ENCODE measurements around the gene WNT6. TPM values are rescaled to one million over a fixed set of nuclear protein-coding genes. Genes with fewer than 3 reads are reported as not detected.

WNT6 gene
- total RNA-seq (2013; cell fraction: nucleolus; rRNA removed), result not detected in 2 replicates
- total RNA-seq (2014; rRNA removed), result 0.11 TPM in 1 of 2 replicates, not detected in the other
- not detected in 2 replicates for total RNA-seq (2014; rRNA removed; fragmentation: Illumina TruSeq; extraction: Trizol)
- total RNA-seq (2021), result 0.44 TPM in 1 of 2 replicates, not detected in the other
- not detected for polyA plus RNA-seq (2011; ENCODE audit: low read depth)
- 0.06 and 0.15 TPM in 2 replicates for polyA plus RNA-seq (2011; rRNA removed)
- 0.40 and 0.72 TPM in 2 replicates for polyA plus RNA-seq (2011; cell fraction: cytosol; rRNA removed)
- 1.4 and 1.7 TPM in 2 replicates for polyA plus RNA-seq (2011; cell fraction: nucleus; rRNA removed)
- polyA plus RNA-seq (2012), result 0.10 TPM in 1 of 2 replicates, not detected in the other
- not detected in 2 replicates for polyA plus RNA-seq (2014; fragmentation: Illumina TruSeq; extraction: Trizol)
- not detected for polyA plus RNA-seq (2014; fragmentation: Nextera tagmentation; extraction: Ambion mirVana)
- polyA plus RNA-seq (2014; rRNA removed), result 0.22 TPM in 1 of 2 replicates, not detected in the other
- under 1 TPM in 1 of 2 experiments, not detected in 1; 0.29 TPM for polyA plus RNA-seq (2016; fragmentation: Nextera tagmentation; extraction: Ambion mirVana)
- not detected in 2 replicates for polyA minus RNA-seq (2011; rRNA and poly(A)+ RNA removed)
- polyA minus RNA-seq (2011; cell fraction: cytosol; rRNA and poly(A)+ RNA removed), result 0.52 and 0.67 TPM in 2 replicates
- 0.48 and 0.77 TPM in 2 replicates for polyA minus RNA-seq (2011; cell fraction: nucleus; rRNA and poly(A)+ RNA removed)
- not detected for Bru-seq, nascent RNA
- not detected for BruChase-seq, experiment 1, labeled RNA remaining after a 6-hour chase
- BruChase-seq, experiment 2, labeled RNA remaining after a 2-hour chase, result percentile 15 among the genes with signal in this experiment
- long read RNA-seq, experiment 1, result 0 reads
- long read RNA-seq, experiment 2, result 0 reads

DNA sequence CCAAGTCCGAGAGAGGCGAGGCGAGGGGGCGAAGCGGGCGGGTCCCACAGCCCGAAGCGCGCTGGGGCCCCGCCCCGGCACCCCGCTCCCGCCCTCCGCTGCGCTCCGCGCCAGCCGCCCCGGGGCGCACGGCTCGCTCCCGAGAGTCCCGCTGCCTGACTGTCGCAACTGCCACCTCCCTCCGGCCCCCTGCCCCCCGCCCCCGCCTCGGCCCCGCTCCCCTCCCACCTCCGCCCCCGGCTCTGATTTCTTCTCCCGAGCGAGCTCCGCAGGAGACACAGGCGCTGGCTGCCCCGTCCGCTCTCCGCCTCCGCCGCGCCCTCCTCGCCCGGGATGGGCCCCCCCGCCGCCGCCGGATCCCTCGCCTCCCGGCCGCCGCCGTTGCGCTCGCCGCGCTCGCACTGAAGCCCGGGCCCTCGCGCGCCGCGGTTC lies at the start of gene WNT6:
WNT6 (plus strand) TSS at position 250 of the 432 bp plus-strand sequence. CDS start 233 bp downstream, outside the sequence.
- no TSS peak for BruUV-seq (replicated peaks)
- in situ Hi-C loops (cut with MboI) (no loop called here), intact Hi-C loops (cut with micrococcal nuclease; ENCODE audit: unreplicated experiment) (no loop called here)
- H3K27ac ChIP-seq (ENCODE audit: control insufficient read depth, insufficient read depth), result no peak within 1 kb of the TSS
- H3K36me3 ChIP-seq (ENCODE audit: control insufficient read depth in 2 of 2, insufficient read depth in 2 of 2, low read length in 1 of 2), result no peaks in the 10 kb centered on the region
- no peak within 1 kb of the TSS for H3K9ac ChIP-seq (ENCODE audit: control insufficient read depth, insufficient read depth, low read length)
- ChIA-PET POLR2A (no interaction called here), CTCF (interaction anchor here (0.7 kb wide), 1 partner anchor 134 kb away, joined by 3 read pairs; no protein-coding TSS in a partner anchor), SMC1A (ENCODE audit: uncharacterized antibody, unreplicated experiment) (no interaction called here), RAD21 (ENCODE audit: unreplicated experiment) (no interaction called here)
- FAIRE-seq (no peak), DNase-seq (ENCODE audit: low read depth, low spot score) (no peak), ATAC-seq (no peak)
- 0 out of 2 replicates have a peak within 1 kb of the TSS, but pooled peaks have one; percentile 9 for H3K4me2 ChIP-seq (ENCODE audit: control insufficient read depth, insufficient read depth)
- H3K4me3 ChIP-seq, result no peak within 1 kb of the TSS
- no peaks in the 10 kb centered on the region for H3K4me1 ChIP-seq (ENCODE audit: control insufficient read depth, insufficient read depth, low read length)
- no CpG with 5 or more reads among the region's 64 CpGs for WGBS (ENCODE audit: insufficient coverage, insufficient replicate concordance, low lambda C conversion rate, missing lambda C conversion rate)
- H3K9me3 ChIP-seq (replicated peaks; ENCODE audit: control insufficient read depth, insufficient read depth, low read length), result no peaks in the 10 kb centered on the region
- H4K20me1 ChIP-seq (ENCODE audit: control insufficient read depth, insufficient read depth), result no peaks in the 10 kb centered on the region
- H3K79me2 ChIP-seq (ENCODE audit: control insufficient read depth, insufficient read depth, low read length), result no peaks in the 10 kb centered on the region
- H3K27me3 ChIP-seq (replicated peaks in 1 of 2; ENCODE audit: control insufficient read depth in 2 of 2, insufficient read depth in 2 of 2, low read length in 1 of 2), result peaks cover 22 to 28% of the 10 kb centered on the region in 2 experiments
- no peak within 1 kb of the TSS for H2AFZ ChIP-seq (ENCODE audit: control insufficient read depth, low read depth, low read length)
- TF ChIP-seq EP300 (IDR thresholded peaks at IDR 0.05; ENCODE audit: borderline replicate concordance in 1 of 2, control insufficient read depth in 1 of 2, low read depth in 2 of 2, low read length in 2 of 2) (no peak), ATF7 (IDR thresholded peaks at IDR 0.05; ENCODE audit: low read depth) (no peak), POLR2A (IDR thresholded peaks at IDR 0.05; ENCODE audit: low read depth, low read length) (no peak), TAF1 (IDR thresholded peaks at IDR 0.05; ENCODE audit: borderline replicate concordance, low read depth, low read length) (no peak), ZNF24 (IDR thresholded peaks at IDR 0.05) (no peak), PML (IDR thresholded peaks at IDR 0.05; ENCODE audit: low read length) (no peak), KDM1A (IDR thresholded peaks at IDR 0.05; ENCODE audit: borderline replicate concordance) (no peak), ZNF274 (IDR thresholded peaks at IDR 0.05; ENCODE audit: insufficient read depth, insufficient read length) (no peak), EED (IDR thresholded peaks at IDR 0.05; ENCODE audit: low read depth) (no peak), CBX5 (IDR thresholded peaks at IDR 0.05; ENCODE audit: low read depth) (no peak), RFX5 (IDR thresholded peaks at IDR 0.05; ENCODE audit: low read depth, low read length) (no peak), MYB (IDR thresholded peaks at IDR 0.05; ENCODE audit: borderline replicate concordance, low read depth, low read length) (no peak)
- TF ChIP-seq, protein P1, sequence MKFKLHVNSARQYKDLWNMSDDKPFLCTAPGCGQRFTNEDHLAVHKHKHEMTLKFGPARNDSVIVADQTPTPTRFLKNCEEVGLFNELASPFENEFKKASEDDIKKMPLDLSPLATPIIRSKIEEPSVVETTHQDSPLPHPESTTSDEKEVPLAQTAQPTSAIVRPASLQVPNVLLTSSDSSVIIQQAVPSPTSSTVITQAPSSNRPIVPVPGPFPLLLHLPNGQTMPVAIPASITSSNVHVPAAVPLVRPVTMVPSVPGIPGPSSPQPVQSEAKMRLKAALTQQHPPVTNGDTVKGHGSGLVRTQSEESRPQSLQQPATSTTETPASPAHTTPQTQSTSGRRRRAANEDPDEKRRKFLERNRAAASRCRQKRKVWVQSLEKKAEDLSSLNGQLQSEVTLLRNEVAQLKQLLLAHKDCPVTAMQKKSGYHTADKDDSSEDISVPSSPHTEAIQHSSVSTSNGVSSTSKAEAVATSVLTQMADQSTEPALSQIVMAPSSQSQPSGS (IDR thresholded peaks at IDR 0.05; ENCODE audit: low read length), result no peak
- TF ChIP-seq, protein P2, sequence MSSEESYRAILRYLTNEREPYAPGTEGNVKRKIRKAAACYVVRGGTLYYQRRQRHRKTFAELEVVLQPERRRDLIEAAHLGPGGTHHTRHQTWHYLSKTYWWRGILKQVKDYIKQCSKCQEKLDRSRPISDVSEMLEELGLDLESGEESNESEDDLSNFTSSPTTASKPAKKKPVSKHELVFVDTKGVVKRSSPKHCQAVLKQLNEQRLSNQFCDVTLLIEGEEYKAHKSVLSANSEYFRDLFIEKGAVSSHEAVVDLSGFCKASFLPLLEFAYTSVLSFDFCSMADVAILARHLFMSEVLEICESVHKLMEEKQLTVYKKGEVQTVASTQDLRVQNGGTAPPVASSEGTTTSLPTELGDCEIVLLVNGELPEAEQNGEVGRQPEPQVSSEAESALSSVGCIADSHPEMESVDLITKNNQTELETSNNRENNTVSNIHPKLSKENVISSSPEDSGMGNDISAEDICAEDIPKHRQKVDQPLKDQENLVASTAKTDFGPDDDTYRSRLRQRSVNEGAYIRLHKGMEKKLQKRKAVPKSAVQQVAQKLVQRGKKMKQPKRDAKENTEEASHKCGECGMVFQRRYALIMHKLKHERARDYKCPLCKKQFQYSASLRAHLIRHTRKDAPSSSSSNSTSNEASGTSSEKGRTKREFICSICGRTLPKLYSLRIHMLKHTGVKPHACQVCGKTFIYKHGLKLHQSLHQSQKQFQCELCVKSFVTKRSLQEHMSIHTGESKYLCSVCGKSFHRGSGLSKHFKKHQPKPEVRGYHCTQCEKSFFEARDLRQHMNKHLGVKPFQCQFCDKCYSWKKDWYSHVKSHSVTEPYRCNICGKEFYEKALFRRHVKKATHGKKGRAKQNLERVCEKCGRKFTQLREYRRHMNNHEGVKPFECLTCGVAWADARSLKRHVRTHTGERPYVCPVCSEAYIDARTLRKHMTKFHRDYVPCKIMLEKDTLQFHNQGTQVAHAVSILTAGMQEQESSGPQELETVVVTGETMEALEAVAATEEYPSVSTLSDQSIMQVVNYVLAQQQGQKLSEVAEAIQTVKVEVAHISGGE (CRISPR knock-in tag; IDR thresholded peaks at IDR 0.05), result no peak
- TF ChIP-seq, protein P3, sequence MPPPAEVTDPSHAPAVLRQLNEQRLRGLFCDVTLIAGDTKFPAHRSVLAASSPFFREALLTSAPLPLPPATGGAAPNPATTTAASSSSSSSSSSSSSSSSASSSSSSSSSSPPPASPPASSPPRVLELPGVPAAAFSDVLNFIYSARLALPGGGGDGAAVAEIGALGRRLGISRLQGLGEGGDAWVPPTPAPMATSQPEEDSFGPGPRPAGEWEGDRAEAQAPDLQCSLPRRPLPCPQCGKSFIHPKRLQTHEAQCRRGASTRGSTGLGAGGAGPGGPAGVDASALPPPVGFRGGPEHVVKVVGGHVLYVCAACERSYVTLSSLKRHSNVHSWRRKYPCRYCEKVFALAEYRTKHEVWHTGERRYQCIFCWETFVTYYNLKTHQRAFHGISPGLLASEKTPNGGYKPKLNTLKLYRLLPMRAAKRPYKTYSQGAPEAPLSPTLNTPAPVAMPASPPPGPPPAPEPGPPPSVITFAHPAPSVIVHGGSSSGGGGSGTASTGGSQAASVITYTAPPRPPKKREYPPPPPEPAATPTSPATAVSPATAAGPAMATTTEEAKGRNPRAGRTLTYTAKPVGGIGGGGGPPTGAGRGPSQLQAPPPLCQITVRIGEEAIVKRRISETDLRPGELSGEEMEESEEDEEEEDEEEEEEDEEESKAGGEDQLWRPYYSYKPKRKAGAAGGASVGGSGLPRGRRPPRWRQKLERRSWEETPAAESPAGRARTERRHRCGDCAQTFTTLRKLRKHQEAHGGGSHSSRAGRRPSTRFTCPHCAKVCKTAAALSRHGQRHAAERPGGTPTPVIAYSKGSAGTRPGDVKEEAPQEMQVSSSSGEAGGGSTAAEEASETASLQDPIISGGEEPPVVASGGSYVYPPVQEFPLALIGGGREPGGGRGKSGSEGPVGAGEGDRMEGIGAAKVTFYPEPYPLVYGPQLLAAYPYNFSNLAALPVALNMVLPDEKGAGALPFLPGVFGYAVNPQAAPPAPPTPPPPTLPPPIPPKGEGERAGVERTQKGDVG (CRISPR knock-in tag; IDR thresholded peaks at IDR 0.05), result no peak
